Heart right ventricle (tissue), 16 donors: ENCODE results near the gene MEX3B. TPM values are rescaled to one million over a fixed set of nuclear protein-coding genes. Genes with fewer than 3 reads are reported as not detected.

ENCODE experiments used
- ATAC-seq, 8 donors: fragments of 200-7000 bp; cut with Tn5 transposase; one replicate each; pipeline ENCODE4 v1.9.1; 2020; ENCODE audit warnings: mild to moderate bottlenecking in 8 of 8, moderate library complexity in 8 of 8, moderate number of reproducible peaks in 1 of 8
- DNase-seq, 2 donors: peaks; one replicate each; pipeline ENCODE4 v3.0.0-alpha.2; 2020
- H3K27ac ChIP-seq, 10 donors: fragments of 200-600 bp; sonication (generic) in 2 of 10; one replicate each; pipeline versions ENCODE4 v1.5.0 to v1.8.0; 2020 to 2022; ENCODE audit warnings: mild to moderate bottlenecking in 3 of 10
- H3K27me3 ChIP-seq, 7 donors: fragments of 200-600 bp; one replicate each; pipeline ENCODE4 v1.8.0; 2021 to 2022; ENCODE audit warnings: mild to moderate bottlenecking in 2 of 7
- H3K36me3 ChIP-seq, 9 donors: fragments of 200-600 bp; sonication (generic) in 1 of 9; one replicate each; pipeline versions ENCODE4 v1.5.0 to v1.8.0; 2020 to 2022; ENCODE audit warnings: mild to moderate bottlenecking in 2 of 9
- H3K4me1 ChIP-seq, 9 donors: fragments of 200-600 bp; sonication (generic) in 1 of 9; one replicate each; pipeline versions ENCODE4 v1.5.0 to v1.8.0; 2020 to 2022; ENCODE audit warnings: mild to moderate bottlenecking in 4 of 9
- H3K4me3 ChIP-seq, 10 donors: fragments of 200-600 bp; sonication (generic) in 2 of 10; one replicate each; pipeline versions ENCODE4 v1.5.0 to v1.8.0; 2020 to 2022; ENCODE audit warnings: mild to moderate bottlenecking in 7 of 10, moderate library complexity in 2 of 10
- H3K9me3 ChIP-seq, 11 donors: fragments of 200-600 bp in 10 of 11; sonication (generic) in 2 of 11; one replicate each; pipeline versions ENCODE4 v1.5.0 to v1.8.0; 2013 to 2022; ENCODE audit warnings: mild to moderate bottlenecking in 2 of 11, control low read depth in 1 of 11, moderate library complexity in 1 of 11
- whole genome bisulfite sequencing, 2 donors: extraction: QIAGEN DNeasy Blood & Tissue Kit; methylation state at CpG; one replicate each; pipeline ENCODE4 v1.1.7; 2013; ENCODE audit warnings: inconsistent platforms in 1 of 2; 5-methylcytosine and 5-hydroxymethylcytosine counted together
- intact Hi-C, 10 donors: fragments of 100-400 bp; cut with DNase I; formaldehyde crosslinking; loops; one replicate each; pipeline versions ENCODE4 v1.11.1 to v1.14.2; 2022
- polyA plus RNA-seq, 2 donors: library from polyadenylated mRNA; stranded (reverse); fragments of 200-250 nt; gene quantifications; one replicate each; pipeline ENCODE4 v1.2.3, GENCODE V29; 2013
- total RNA-seq, 10 donors: library from RNA; stranded (reverse); fragmentation: NEBNext Ultra II Directional in 3 of 10; extraction: Animal tissue kit (Norgen Biotek cat#: 25700) in 3 of 10; gene quantifications; one replicate each; pipeline versions ENCODE4 v1.2.1 to v1.2.4, GENCODE V29; 2021 to 2023
- TF ChIP-seq, protein P1 (sequence below), 9 donors: fragments of 200-600 bp; sonication (generic) in 2 of 9; IDR thresholded peaks; one replicate each; pipeline versions ENCODE4 v1.5.0 to v1.8.0; 2021 to 2022; ENCODE audit warnings: antibody characterized with exemption in 9 of 9, mild to moderate bottlenecking in 5 of 9, moderate library complexity in 1 of 9
- donor health status: Arrhythmogenic right ventricular cardiomyopathy.
- donor health status: ischemic (EF 13 %, LVEDD 7.1; RV severe dilation, severe dysfunction).
- donor health status: healthy with polysubstance abuse.
- donor health status: DM: no; HTN: yes; CAD: no.
- donor health status: DM: no; HTN: no; CAD: no.
- donor health status: ischemic (EF 25% LVEDD 6.9; RV normal size, moderate dysfunction).
- donor health status: ischemic (EF 25% LVEDD 5.7; RV mildly dilated, moderate dysfunction).
- donor health status: healthy.
- donor health status: DM: yes; HTN: yes; CAD: no.
- donor health status: Ischemic cardiomyopathy.
- donor health status: ischemic (EF 35%, LVEDD 5.7; RV mildly dilated, moderate dysfunction).
- donor health status: nonischemic (EF 11% LVEDD 7.7; RV severe dilation, severe dysfunction).
- donor health status: DM: yes; HTN: yes; CAD: no.
- donor health status: PGD.
- donor health status: ischemic (EF 29% LVEDD 5.4; RV normal size, mild dysfunction).
- donor health status: nonischemic (EF 23%, LVEDD 6.1; RV moderate dilation, normal function).

Gene MEX3B
- total and polyA plus RNA-seq, 12 donors: 1.3 to 5.0 (median 2.8) TPM

DNA sequence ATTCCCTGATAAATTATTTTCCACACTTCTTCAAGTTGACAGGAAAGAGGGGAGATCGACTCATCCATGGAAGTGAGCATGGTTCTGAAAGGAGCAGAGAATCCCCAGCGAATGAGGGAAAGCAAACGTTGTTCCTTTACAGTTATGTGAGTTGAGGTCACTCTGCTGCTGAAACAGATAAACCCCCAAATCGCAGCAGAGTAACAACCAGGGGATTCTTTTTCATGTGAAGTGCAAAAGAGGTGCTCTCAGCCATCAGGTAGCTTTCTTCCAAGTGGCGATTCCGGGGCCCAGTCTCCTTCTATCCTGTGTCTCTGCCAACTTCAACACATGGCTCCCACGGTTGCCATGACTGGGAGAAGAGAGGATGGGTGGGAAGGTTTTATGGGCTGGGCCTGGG lies 28.2 kb downstream of the MEX3B start:
- H3K4me1 ChIP-seq: peaks cover 0 to 7% (median 0%) of the 10 kb centered on the region in 9 donors
- TF ChIP-seq, protein P1, sequence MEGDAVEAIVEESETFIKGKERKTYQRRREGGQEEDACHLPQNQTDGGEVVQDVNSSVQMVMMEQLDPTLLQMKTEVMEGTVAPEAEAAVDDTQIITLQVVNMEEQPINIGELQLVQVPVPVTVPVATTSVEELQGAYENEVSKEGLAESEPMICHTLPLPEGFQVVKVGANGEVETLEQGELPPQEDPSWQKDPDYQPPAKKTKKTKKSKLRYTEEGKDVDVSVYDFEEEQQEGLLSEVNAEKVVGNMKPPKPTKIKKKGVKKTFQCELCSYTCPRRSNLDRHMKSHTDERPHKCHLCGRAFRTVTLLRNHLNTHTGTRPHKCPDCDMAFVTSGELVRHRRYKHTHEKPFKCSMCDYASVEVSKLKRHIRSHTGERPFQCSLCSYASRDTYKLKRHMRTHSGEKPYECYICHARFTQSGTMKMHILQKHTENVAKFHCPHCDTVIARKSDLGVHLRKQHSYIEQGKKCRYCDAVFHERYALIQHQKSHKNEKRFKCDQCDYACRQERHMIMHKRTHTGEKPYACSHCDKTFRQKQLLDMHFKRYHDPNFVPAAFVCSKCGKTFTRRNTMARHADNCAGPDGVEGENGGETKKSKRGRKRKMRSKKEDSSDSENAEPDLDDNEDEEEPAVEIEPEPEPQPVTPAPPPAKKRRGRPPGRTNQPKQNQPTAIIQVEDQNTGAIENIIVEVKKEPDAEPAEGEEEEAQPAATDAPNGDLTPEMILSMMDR (IDR thresholded peaks at IDR 0.05): no peak
- H3K36me3 ChIP-seq: no peaks in the 10 kb centered on the region
- DNase-seq: no peak
- intact Hi-C loops: loop anchor here in 1 of 10 donors (10.0 kb wide), 1 partner anchor 53 kb away; no protein-coding TSS in a partner anchor
- H3K4me3 ChIP-seq: no peak overlapping the region
- no peak for ATAC-seq
- H3K27ac ChIP-seq: no peak overlapping the region
- no peaks in the 10 kb centered on the region for H3K9me3 ChIP-seq
- peaks cover 0 to 11% (median 0%) of the 10 kb centered on the region in 7 donors for H3K27me3 ChIP-seq
- 76 to 78% methylated on average over 7 of the region's 7 CpGs for WGBS, 2 donors

DNA sequence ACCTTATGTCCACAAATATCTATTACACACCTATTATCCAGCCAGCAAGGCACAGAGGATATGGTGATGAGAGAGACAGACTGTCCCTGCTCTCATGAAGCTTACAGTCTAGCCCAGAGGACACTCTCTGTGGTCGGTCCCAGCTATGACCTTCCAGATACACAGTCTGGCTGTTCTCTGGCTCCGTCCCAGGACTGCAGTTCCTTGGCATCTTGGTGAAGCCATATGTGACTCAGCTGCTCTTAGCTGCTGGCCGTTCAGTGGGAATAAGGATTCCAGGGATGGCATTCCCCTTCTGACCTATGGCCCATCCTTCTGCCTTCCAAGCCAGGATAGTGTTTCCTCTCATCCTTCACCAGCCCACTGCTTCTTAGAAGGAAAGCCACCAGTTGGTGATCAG lies 30.8 kb downstream of the MEX3B start:
- ATAC-seq: no peak
- H3K27me3 ChIP-seq: peaks cover 0 to 11% (median 0%) of the 10 kb centered on the region in 7 donors
- 67 to 83% methylated on average over 3 of the region's 3 CpGs for WGBS, 2 donors
- TF ChIP-seq, protein P1 (IDR thresholded peaks at IDR 0.05): no peak
- DNase-seq: no peak
- H3K4me1 ChIP-seq: no peaks in the 10 kb centered on the region
- no peaks in the 10 kb centered on the region for H3K9me3 ChIP-seq
- no peaks in the 10 kb centered on the region for H3K36me3 ChIP-seq
- no peak overlapping the region for H3K4me3 ChIP-seq
- intact Hi-C loops: loop anchor here in 1 of 10 donors (10.0 kb wide), 1 partner anchor 50 kb away; no protein-coding TSS in a partner anchor
- H3K27ac ChIP-seq: no peak overlapping the region

DNA sequence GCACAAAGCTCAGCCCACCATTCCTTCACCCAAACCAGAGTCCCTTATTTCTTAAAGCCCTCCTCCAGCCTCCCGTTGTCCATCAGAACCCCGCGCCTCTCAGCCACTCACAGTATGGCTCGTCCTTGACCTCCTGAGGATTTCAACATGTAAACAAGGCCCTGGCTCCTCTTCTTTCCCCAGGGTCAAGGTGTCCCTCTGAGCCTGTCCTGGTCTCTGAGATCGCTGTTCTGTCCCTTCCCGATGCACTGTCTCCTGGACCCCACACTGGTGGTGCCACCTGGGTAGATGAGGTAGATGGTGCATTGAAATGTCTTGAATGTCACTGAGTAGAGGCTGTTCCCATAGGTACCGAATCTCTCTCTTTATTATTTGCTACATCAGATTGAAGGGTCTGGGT lies 32.9 kb downstream of the MEX3B start:
- peaks cover 0 to 7% (median 0%) of the 10 kb centered on the region in 7 donors for H3K27me3 ChIP-seq
- WGBS, 2 donors: 73 to 78% methylated on average over 7 of the region's 7 CpGs
- H3K36me3 ChIP-seq: no peaks in the 10 kb centered on the region
- DNase-seq (no peak), ATAC-seq (no peak)
- intact Hi-C loops: loop anchor here in 1 of 10 donors (10.0 kb wide), 1 partner anchor 48 kb away; no protein-coding TSS in a partner anchor
- TF ChIP-seq, protein P1 (IDR thresholded peaks at IDR 0.05): no peak
- H3K4me1 ChIP-seq: no peaks in the 10 kb centered on the region
- H3K9me3 ChIP-seq: no peaks in the 10 kb centered on the region
- H3K4me3 ChIP-seq: no peak overlapping the region
- no peak overlapping the region for H3K27ac ChIP-seq

DNA sequence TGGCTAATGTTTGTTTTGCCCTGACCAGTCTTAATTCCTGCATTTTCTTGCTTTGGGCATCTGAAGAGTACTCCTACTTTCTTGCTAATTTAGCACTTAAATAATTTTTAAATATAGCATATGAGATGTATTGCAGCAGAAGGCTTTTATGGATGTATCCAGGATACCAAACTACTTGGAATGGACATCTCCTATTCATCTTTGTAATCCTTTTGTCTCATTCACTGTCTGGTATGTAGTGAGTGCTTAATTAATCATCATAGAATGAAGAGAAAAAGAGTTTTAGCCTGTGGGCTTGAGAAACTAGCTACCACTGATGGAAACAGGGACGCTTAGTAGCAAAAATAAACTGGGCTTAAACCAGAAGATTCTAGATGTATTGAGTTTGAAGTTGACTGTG lies 40.6 kb downstream of the MEX3B start:
- no peaks in the 10 kb centered on the region for H3K27me3 ChIP-seq
- DNase-seq (no peak), ATAC-seq (no peak)
- WGBS, 2 donors: 89 to 94% methylated on average over 1 of the region's 1 CpG
- H3K4me1 ChIP-seq: no peaks in the 10 kb centered on the region
- no peak overlapping the region for H3K4me3 ChIP-seq
- TF ChIP-seq, protein P1 (IDR thresholded peaks at IDR 0.05): no peak
- no peaks in the 10 kb centered on the region for H3K36me3 ChIP-seq
- peaks cover 0 to 22% (median 6%) of the 10 kb centered on the region in 11 donors for H3K9me3 ChIP-seq
- H3K27ac ChIP-seq: no peak overlapping the region
- intact Hi-C loops: no loop called here
